ENCODE data around the gene ASPDH. TPM values are rescaled to one million over a fixed set of nuclear protein-coding genes. Genes with fewer than 3 reads are reported as not detected.

ASPDH gene
- total RNA-seq (2022; extraction: Qiagen RNA extraction): not detected in 5 replicates

DNA sequence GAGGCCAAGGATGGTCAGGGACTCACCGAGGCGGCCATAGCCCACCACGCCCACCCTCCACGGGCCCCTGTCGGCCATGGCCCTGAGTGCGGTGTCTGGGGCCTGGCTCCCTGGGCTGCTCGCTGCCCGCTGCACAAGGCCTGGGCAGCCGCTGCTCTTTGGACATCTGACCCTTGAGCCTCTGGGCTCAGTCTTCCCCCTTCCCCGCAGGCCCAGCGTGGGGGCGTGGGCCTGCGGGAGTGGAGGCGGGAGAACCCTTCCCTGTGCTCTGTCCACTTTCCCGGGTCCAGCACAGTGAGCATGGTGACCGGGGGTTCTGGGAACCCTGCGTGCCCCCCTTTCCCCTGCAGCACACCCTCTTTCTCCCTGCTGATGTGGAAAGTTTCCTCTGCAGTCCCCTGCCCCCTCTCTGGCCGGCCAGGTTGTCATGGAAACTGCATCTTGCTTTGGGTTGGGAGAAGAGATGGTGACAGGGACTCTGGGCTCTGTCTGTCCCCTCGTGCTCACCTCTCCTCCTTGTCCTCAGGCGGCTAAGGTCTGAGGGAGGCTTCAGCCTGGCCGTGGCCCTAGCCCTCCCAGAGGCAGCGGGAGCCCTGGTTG, at the start of gene ASPDH:
TSS of gene ASPDH (minus strand) at position 168 of the 600 bp plus-strand sequence. CDS start at position 78, 90 bp downstream.

DNA sequence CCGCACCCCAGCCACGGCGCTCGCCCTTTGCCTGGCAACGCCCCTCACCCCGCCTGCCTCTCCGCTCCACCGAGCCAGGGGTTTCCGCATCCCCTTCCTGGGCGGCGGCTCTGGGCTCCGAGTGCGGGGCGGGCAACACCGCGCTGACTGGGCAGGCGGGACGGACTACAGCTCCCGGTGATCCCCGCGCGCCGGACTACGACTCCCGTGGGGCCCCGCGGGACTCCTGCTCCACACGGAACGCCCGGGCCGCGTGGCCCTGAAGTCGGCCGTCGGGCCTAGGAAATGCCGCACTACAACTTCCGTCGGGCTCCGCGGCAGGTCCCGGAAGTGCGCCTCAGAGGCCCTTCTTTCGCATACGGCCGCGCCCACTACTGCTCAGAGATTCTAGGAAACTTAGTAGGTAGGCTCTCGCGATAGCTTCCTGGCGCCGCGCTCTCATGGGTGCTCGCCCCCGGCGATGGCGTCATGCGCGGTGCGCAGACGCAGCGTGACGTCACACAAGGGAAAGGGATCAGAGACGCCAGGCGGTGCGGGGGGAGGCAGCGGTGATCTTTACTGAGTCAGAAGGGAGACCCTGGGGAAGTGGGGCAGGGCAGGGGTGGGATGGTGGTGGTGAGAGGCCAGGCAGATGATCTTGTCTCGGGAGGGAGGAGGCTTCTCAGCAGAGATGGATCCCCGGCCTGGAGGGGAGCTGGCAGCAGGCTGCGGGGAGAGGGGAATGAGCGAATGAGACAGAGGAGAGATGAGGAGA, 2.5 kb downstream of the ASPDH start, which contains the start of gene JOSD2:
TSS of gene JOSD2 (minus strand) at position 123 of the 754 bp plus-strand sequence. CDS start 760 bp downstream, outside the sequence.

GRCh38 chr19:50476224-50476906, 37.3 kb downstream of the ASPDH start, which contains the start of the genes EMC10 and GARIN5A:
TSS of gene EMC10 (plus strand) at chr19:50476507. CDS start at chr19:50476545, 38 bp downstream.
TSS of gene GARIN5A (minus strand) at chr19:50476848. CDS start at chr19:50476388, 460 bp downstream.

Other genes starting within 250 kb of the ASPDH start
- 0.87 to 1.6 TPM (median 1.4 TPM) in 5 replicates for gene KCNC3, start 184.5 kb downstream of the ASPDH start, total RNA-seq (2022; extraction: Qiagen RNA extraction)
- gene NAPSA, start 148.3 kb downstream of the ASPDH start, total RNA-seq (2022; extraction: Qiagen RNA extraction): 1.2 to 1.6 TPM (median 1.3 TPM) in 5 replicates
- 62.4 to 88.3 TPM (median 85.4 TPM) in 5 replicates for gene NR1H2, start 137.5 kb downstream of the ASPDH start, total RNA-seq (2022; extraction: Qiagen RNA extraction)
- 42.6 to 93.8 TPM (median 81.2 TPM) in 5 replicates for gene POLD1, start 129.6 kb downstream of the ASPDH start, total RNA-seq (2022; extraction: Qiagen RNA extraction)
- 0.26 to 0.52 TPM (median 0.34 TPM) in 4 of 5 replicates, not detected in the other for gene SPIB, start 95.0 kb downstream of the ASPDH start, total RNA-seq (2022; extraction: Qiagen RNA extraction)
- gene MYBPC2, start 81.0 kb downstream of the ASPDH start, total RNA-seq (2022; extraction: Qiagen RNA extraction): 0.02 TPM in 2 of 5 replicates, not detected in the others
- gene EMC10, start 37.4 kb downstream of the ASPDH start, total RNA-seq (2022; extraction: Qiagen RNA extraction): 109 to 164 TPM (median 160 TPM) in 5 replicates
- gene GARIN5A, start 37.1 kb downstream of the ASPDH start, total RNA-seq (2022; extraction: Qiagen RNA extraction): 1.8 to 2.4 TPM (median 2.0 TPM) in 5 replicates
- 52.7 to 92.9 TPM (median 89.0 TPM) in 5 replicates for gene JOSD2, start 2.7 kb downstream of the ASPDH start, total RNA-seq (2022; extraction: Qiagen RNA extraction)
- gene LRRC4B, start 54.5 kb upstream of the ASPDH start, total RNA-seq (2022; extraction: Qiagen RNA extraction): 0.37 to 0.93 TPM (median 0.67 TPM) in 5 replicates
- gene SYT3, start 126.0 kb upstream of the ASPDH start, total RNA-seq (2022; extraction: Qiagen RNA extraction): 0.37 to 0.63 TPM (median 0.47 TPM) in 5 replicates
- gene C19orf81, start 135.5 kb upstream of the ASPDH start, total RNA-seq (2022; extraction: Qiagen RNA extraction): 3.4 to 12.3 TPM (median 11.5 TPM) in 5 replicates
- gene SHANK1, start 205.9 kb upstream of the ASPDH start, total RNA-seq (2022; extraction: Qiagen RNA extraction): 0.03 to 0.37 TPM (median 0.21 TPM) in 5 replicates
- gene CLEC11A, start 209.5 kb upstream of the ASPDH start, total RNA-seq (2022; extraction: Qiagen RNA extraction): 6.0 to 10.9 TPM (median 10.5 TPM) in 5 replicates

Measured in A549 treated with CORT108297 at 1 μM for 4 hours (cell line).